ENCODE measurements around the gene TRAF7.
A peak's percentile ranks its signal among the peaks of the same experiment; 100 is the strongest.

DNA sequence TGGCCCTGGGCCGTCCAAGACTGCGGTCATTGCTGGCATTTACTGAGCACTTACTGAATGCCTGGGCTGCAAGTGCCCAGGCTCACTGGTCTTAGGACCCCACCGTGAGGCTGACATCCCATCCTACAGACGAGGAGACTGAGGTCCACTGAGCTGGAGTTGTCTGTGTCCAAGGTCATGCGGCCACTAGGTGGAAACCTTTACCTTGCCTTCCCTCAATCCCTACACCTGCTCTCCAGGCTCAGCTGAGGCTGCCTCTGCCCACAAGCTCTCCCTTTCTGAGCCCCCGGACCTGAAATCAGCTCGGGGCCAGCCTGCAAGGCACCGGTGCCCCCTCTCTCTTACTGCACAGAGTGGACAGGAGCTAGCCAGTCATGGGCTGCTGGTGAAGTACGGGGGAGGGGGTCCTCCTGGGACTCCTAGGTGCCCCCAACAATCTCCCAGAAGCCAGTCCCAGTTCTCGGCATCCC is 39.3 kb downstream of the TRAF7 start:
- TF ChIP-seq, protein P1, sequence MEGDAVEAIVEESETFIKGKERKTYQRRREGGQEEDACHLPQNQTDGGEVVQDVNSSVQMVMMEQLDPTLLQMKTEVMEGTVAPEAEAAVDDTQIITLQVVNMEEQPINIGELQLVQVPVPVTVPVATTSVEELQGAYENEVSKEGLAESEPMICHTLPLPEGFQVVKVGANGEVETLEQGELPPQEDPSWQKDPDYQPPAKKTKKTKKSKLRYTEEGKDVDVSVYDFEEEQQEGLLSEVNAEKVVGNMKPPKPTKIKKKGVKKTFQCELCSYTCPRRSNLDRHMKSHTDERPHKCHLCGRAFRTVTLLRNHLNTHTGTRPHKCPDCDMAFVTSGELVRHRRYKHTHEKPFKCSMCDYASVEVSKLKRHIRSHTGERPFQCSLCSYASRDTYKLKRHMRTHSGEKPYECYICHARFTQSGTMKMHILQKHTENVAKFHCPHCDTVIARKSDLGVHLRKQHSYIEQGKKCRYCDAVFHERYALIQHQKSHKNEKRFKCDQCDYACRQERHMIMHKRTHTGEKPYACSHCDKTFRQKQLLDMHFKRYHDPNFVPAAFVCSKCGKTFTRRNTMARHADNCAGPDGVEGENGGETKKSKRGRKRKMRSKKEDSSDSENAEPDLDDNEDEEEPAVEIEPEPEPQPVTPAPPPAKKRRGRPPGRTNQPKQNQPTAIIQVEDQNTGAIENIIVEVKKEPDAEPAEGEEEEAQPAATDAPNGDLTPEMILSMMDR (IDR thresholded peaks at IDR 0.05), result peak; percentile 42 to 85 (median 67)
- no peak for TF ChIP-seq POLR2A (IDR thresholded peaks at IDR 0.05)

Data from body of pancreas (tissue), 4 donors.